ENCODE measurements around the gene KCTD11.
A peak's percentile ranks its signal among the peaks of the same experiment; 100 is the strongest.

KCTD11 gene

DNA sequence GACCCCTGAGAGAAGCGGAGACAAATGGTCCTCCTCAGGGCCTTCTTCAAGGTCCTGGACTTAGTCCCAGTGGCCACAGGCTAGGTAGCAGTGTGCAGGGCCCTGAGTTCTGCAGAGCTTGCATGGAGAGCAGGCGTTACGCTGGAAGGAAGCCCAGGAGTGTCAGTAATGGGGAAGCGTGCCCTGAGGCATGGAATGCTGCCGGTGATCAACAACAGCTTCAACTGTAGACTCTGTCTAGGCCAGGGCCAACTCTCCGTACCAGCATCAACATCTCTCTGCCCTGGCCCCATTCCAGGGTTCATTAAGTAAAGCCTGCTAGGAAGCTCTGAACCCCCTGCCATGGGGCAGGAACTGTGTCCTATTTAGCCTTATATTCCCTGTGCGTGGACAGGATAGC lies 28.4 kb downstream of the KCTD11 start:
- DNase-seq (ENCODE audit: low read depth): peak; percentile 27

DNA sequence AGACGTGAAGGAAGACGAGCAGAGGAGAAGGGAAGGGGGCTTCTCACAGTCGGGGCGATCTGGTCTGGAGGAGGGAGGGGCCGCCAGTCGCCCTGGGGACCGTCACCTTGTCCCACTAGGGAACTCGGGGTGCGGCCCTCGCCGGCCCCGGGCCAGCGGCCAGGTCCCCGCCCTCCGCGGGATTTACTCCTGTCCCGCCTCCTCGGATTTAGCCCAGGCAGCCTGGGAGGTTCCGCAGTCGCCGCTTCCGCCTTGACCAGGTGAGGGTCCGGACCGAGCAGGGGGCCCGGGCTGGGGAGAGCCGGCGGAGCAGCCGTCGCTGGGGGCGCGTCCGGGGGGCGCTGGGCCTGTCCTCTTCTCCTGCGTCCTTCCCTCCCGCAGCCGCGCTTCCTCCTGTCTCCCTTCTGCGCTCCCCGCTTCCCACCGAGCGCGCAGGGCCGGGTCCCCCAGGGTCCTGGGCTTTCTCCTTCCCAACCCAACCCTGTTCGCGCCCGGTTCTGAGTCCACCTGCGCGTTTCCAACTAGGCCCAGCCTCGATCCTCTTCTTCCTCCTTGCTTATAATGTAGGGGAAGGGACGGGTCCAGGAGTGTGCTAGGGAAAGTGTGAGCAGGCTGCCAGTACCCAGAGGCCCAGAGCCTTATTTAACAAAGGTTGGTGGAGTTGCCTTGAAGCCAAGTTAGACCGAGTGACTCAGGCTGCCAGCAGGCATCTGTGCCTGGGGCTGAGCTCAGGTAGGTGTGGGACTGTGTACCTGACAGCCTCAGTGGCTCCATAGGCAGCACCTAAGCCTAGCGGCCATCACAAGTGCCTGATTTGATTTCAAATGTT lies 29.1 kb downstream of the KCTD11 start, which contains the start of gene TNK1:
TNK1 (plus strand) TSS at position 235 of the 829 bp plus-strand sequence. CDS start 1,838 bp downstream, outside the sequence.
- peak; percentile 20 for DNase-seq (ENCODE audit: low read depth)

DNA sequence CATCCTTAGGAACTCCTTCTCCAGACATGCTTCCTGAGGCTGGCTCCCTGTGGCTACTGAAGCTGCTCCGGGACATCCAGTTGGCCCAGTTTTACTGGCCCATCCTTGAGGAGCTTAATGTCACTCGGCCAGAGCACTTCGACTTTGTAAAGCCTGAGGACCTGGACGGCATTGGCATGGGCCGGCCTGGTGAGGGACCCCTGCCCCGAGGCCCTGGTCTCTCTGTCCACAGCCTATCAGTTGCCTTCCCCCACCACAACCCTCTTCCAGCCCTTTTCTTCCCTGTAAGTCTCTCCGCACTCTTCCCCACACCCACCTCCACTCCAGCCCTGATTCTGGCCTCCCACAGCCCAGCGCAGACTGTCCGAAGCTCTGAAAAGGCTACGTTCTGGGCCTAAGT lies 30.9 kb downstream of the KCTD11 start:
- DNase-seq (ENCODE audit: low read depth): no peak

DNA sequence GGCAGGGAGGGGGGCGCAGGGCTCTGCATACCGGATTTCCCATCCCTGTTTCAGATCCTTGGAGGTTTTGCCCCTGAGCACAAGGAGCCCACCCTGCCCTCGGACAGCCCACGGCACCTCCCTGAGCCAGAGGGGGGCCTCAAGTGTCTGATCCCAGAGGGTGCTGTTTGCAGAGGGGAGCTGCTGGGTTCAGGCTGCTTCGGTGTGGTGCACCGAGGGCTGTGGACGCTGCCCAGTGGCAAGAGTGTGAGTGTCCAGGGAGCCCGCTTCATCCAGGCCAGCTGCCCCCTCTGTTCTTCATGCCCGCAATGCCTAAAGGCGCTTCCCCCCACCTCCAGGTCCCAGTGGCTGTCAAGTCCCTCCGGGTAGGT lies 31.4 kb downstream of the KCTD11 start:
- DNase-seq (ENCODE audit: low read depth): no peak

DNA sequence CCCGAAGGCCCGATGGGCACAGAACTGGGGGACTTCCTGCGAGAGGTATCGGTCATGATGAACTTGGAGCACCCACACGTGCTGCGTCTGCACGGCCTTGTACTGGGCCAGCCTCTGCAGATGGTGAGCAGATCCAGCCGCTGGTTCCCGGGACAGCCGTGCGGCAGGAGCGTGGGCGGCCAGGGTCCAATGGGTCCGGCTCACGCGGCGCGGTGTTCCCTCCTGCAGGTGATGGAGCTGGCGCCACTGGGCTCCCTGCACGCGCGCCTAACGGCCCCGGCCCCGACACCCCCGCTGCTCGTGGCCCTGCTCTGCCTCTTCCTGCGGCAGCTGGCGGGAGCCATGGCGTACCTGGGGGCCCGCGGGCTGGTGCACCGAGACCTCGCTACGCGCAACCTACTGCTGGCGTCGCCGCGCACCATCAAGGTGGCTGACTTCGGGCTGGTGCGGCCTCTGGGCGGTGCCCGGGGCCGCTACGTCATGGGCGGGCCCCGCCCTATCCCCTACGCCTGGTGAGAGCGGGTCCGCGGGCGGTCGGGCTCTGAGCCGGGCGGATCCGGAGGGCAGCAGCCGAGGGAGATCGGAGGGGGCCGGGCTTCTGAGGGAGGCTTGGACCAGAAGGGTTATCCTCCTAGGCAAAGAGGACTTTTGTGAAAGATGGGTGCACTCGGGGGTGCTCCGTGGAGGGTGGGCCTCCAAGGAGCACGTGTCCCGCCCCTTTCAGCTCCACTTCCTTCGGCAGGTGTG lies 32.0 kb downstream of the KCTD11 start:
- DNase-seq (ENCODE audit: low read depth): peak; percentile 24

DNA sequence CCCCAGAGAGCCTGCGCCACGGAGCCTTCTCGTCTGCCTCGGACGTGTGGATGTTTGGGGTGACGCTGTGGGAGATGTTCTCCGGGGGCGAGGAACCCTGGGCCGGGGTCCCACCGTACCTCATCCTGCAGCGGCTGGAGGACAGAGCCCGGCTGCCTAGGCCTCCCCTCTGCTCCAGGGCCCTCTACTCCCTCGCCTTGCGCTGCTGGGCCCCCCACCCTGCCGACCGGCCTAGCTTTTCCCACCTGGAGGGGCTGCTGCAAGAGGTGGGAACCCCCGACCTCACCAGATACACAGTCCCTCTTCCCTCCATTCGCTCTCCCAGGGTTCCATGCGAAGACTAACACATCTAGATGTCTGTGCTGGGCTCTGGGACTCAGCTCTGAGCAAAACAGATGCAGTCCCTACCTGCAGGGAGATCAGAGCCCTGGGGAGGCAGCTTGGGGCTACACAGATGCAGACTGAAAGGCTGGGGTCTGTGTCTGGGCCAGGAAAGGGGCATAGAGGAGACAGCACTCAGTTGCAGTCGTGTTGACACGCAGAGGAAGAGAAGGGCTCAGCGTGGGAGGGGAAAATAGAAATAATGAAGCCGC lies 32.6 kb downstream of the KCTD11 start:
- DNase-seq (ENCODE audit: low read depth): no peak

DNA sequence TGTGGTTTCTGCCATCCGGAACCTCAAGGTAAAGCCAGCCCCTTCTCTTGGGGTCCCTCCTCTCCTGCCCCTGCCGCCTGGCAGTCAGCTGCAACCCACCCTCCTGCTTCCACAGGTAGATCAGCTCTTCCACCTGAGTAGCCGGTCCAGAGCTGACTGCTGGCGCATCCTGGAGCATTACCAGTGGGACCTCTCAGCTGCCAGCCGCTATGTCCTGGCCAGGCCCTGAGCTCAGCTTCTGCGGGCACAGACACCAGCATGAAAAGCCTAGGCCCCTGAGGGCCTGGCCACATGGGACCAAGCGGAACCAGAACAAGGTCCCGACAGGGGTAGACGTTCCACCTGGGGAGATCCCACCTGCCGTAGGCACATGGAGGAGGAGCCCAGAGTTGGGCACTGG lies 36.9 kb downstream of the KCTD11 start:
- DNase-seq (ENCODE audit: low read depth): no peak

DNA sequence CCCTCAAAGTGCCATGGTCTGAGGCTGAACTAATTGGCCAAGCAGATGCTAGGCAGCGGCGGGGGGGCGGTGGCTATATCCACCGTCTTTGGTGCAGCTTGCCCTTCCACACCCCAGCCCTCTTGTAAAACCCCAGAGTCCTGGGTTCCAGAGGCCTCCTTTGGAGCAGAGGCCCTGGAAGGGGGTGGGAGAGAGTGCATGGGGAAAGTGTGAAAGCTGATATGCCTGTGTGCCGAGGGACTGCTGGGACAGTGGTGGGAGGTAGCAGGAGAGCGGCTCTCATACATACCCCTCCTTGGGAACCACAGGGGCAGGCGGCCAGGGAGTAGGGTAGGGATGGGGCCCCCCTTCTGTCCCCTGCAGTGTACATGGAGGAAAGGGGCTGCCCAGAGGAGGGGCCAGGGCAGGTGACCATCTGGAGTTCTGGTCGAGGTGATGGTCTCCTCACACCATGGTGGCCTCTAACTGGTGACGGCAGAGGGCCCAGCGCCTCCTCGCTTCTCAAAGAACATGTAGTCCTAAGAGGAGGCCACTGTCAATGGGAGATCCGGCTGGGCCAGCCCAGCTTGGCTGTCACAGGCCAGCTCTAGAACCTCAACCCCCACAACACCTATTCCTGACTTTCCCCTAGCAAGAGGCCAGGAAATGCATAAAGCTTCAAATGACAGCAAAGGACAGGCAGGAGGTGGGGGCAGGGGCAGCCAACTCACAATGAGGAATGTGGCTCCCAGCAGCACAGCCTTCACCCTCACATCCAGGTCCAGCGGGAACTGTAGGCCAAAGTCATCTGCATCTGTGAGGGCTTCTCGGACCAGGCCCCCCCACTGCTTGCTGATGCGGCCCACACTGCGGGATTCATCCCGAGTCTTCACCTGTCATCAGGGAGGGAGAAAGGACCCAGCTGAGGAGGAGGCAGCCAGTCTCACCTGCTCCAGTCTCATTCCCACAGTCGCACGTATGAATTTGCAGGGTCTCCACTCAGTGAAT lies 38.3 kb downstream of the KCTD11 start:
- no peak for DNase-seq (ENCODE audit: low read depth)

DNA sequence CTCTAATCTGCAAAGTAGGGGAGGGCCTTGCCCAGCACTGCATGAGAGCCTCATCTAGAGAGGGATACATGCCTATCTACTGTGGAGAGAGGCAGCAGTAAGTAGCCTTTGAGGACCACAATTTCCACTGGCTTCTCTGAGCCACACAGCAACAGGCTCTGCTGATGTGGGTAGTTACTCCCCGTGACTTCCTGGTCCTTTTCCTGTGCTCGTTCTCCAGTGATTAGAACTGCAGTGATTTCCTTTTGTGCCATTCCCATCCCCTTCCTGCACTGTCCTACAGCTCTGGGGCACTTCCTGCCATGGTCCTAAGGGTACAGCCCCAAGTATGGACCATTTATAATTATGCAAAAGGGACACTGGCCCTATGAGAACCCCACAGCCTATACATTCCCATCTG lies 39.3 kb downstream of the KCTD11 start:
- DNase-seq (ENCODE audit: low read depth): no peak

DNA sequence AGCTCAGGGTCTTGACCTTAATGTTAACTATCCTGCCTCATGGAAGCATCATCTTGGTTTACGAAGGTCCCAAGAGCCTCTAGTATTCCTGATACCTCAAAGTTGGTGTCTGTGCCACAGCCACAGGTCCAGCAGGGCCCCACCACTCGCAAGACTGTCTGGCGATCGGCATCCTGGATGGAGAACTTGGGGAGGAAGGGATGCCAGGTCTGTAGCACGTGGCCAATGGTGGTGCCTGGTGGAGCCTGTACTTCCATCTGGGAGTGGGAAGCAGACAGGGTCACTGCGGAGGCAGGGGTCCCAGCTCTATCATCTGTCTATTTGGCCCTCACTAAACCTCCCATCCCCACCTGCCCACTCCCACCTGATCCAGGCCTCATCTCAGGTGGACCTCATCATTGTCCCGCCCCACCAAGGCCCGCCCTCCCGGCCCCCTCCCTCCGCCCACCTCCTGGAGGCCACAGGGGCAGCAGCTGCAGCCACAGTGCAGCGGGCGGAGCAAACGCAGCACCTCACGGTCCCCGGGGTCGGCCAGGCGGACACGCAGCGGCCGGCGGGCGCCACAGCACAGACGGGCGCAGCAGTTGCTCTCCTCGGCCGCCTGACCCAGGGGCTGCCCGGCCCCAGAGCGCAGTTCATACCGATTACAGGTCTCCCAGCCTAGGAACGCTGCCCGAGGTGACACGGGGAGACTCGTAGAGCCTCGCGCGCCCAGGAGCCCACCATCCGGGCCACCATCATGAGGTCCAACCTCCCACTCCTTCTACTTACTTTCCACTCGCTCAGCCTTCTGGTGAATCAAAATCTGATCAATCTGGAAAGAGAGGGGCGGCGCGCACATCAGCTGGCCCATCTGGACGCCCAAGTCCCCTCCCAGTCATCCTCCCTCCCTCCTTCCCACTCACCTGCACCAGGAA lies 41.0 kb downstream of the KCTD11 start:
- DNase-seq (ENCODE audit: low read depth): no peak

DNA sequence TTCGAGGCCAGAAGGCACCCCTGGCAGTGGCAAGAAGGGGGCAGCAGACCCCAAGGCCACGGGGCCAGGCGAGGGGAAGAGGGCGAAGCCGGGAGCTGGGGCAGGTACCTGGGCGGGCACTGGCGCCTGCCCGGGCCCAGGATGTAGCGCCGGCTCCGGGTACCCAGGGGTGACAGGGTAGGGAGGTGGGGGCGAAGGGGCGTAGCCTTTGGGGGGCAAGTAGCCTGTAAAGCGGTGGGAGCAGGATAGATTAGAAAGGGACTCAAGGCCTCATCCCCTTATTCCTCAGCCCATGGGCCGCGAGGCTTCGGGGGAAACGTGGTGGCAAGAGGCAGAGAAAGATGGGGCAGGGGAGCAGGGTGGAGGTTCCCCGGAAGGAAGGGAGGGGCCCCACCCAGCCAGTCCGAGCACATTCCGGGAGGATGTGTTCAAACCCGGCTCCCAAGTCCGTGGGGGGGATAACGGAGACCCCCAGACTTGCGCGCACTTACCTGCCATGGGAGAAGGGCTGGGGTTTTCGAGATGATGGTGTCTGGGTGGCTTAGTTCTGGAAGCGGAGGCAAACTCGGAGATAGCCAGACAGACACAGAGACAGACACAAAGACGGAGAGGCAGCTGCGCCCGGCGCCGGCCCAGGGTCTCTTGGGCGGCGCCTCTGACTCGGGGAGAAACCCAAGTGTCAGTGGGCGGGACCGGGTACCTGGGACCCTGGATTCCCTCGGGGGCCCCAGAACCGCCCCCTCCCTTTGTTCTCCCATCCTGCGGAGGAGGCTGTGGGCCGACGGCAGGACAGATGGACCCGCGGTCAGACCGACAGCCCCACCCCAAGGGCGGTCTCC lies 41.9 kb downstream of the KCTD11 start:
- DNase-seq (ENCODE audit: low read depth): peak; percentile 43

DNA sequence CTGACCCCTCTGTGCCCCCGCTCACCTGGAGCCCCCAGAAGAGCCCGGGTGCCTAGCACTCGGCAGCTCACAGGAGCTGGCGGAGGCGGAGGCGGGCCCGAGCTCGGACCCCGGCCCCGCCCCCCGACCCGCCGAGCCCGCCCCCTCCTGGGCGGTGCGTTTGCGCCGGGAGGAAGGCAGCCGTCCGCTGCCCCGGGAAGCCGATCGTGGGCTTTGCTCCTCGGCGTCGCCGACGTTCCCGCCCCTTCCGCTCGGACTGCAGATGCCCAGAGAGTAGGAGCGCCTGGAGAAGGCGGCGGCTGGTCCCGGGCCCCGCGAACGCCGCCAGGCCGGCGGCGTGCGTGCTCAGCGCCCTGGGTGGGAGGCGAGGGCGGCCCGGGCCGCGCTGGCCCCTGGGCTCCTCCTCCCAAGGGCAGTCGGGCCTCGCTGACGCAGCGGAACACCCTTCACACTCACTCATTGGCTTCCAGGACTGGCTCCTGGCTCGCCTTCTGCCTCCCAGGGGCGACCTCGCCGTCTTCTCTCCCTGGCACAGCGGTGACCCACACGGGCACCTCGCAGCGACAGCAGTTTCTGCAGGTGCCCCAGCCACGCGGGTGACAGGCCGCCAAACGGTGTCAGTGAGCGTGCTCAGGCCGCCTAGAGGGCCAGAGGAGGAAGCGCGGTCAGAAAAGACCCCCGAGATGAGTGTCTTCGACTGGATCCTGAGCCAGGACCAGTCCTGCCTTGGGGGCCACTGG lies 42.7 kb downstream of the KCTD11 start, which contains the start of gene PLSCR3:
PLSCR3 (minus strand) TSS at position 74 of the 740 bp plus-strand sequence. CDS start 415 bp downstream, outside the sequence.
- DNase-seq (ENCODE audit: low read depth): peak; percentile 87

DNA sequence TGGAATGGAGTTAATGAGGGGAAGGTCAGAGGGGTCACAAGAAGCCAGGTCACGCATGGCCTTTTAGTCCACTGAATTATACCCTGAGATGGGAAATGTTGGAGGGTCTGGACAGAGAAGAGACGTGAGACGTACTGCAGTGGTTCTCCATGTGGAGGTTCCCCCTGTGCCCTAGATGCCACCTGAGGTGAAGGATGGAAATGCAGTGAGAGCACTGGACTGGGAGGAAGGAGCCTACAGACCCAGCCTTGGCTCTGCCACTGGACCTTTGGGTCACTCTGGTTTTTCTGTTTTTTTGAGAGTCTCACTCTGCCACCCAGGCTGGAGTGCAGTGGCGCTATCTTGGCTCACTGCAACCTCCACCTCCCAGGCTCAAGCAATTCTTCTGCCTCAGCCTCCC lies 44.2 kb downstream of the KCTD11 start:
- no peak for DNase-seq (ENCODE audit: low read depth)

DNA sequence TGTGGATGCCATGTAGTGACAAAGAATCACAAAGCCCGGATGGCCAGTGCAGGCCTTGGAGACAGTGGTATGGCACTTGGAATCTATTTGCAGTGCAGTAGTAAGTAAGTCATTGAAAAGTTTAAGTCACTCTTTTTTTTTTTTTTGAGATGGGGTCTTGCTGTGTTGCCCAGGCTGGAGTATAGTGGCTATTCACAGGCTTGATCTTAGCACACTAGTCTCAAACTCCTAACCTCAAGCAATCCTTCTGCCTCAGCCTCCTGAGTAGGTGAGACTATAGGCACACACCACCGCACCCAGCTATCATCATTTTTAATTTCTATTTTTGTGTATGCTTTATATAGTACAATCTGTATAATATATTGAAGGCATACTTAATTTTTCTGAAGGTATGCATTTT lies 46.6 kb downstream of the KCTD11 start:
- DNase-seq (ENCODE audit: low read depth): no peak

DNA sequence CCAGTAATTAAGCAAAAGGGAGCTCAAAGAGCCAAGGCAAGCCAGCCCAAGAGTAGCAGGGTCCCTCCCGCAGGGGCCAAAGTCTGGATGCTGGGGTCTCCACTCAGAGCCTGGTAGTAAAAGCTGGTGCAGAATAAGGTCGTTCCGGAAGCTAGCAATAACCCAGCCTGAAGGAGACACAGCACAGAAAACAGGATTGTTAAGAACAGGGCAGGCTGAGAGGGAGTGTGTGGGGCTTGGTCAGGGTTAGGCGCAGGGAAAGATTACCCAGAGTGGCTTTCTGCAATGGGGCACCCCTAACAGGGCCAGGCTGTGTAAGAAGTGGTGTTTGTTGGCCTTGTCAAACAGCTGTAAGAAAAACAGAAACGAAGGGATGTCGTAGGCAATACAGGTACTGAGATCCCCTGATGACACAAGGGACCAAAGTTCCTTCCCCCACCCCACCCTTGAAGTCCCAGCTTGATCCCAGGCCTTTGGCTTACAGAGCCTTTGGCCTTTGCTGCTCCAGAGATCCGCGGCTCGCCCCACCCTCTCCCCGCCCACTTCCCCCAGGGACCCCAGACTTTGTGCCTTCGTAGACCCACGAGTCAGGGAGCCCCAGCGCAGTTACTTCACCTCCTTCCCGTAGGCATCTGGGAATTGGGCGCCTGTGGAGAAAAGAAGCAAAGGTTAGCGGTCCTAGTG lies 51.2 kb downstream of the KCTD11 start:
- DNase-seq (ENCODE audit: low read depth): no peak

DNA sequence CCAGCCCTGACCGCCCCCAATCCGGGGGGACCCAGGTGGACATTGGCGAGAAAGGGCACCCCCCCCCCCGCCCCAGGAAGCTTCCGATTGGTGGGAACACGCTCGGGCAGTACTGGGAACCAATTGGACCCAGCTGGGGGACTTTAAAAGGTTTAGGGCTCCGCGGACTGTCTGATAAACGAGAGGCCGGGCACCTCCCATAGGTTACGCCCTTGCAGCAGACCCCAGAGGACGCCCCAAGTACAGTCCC lies 51.7 kb downstream of the KCTD11 start:
- peak; percentile 87 for DNase-seq (ENCODE audit: low read depth)

DNA sequence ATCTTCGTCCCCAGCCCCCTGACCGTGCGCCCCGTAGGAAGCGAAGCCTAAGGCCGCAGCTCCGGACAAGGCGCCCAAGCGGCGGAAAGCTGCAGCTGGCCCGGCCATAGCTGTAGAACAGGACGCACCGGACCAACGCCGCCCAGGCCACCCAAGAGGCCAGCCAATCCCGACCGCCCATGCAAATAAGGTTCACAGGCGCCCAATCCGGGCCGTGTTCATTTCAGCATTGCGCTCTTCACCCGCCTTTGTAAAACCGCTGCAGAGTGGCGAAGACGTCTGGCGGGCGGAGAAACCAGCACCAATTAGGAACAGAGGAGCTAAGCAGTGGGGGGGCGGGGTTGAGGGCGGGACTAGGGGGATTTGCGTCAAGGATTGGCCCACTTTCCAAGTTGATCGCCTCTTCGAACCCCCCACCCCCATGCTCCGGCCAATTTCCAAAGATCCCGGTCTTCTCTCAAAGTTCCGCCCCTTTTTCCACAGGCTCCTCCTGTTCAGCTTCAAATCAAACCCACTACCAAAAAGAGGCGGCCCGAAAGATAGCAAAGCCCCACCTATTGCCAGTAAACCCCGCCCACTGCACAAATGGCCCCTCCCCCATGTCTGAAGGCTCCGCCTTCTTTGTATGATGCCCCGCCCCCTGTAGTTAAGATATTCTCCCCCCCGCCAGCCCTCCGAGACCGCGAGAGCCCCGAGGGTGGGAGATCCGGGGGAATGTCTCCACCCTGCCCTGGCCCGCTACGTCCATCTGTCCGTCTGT lies 52.2 kb downstream of the KCTD11 start, which contains the start of gene TMEM256:
TMEM256 (minus strand) TSS at position 121 of the 760 bp plus-strand sequence; CDS start at position 108, 13 bp downstream.
- DNase-seq (ENCODE audit: low read depth): peak; percentile 100
